Activated CD8-positive, alpha-beta T cell treated with anti-CD3 and anti-CD28 coated beads for 36 hours (primary cell): Measurements from ENCODE around the gene ALPP. TPM values are rescaled to one million over a fixed set of nuclear protein-coding genes. Genes with fewer than 3 reads are reported as not detected.
A peak's percentile ranks its signal among the peaks of the same experiment; 100 is the strongest.
"Not testable (repeated sequence)": the region's sequence is repeated elsewhere in the genome, so short reads cannot be mapped to it uniquely, and the experiment has no call there.

Source experiments
- ATAC-seq: fragments of 200-7000 bp; cut with Tn5 transposase; one replicate; pipeline ENCODE4 v1.10.0; 2021; ENCODE audit warnings: mild to moderate bottlenecking, moderate library complexity
- CTCF ChIA-PET: fragments of 350-600 bp; sonication (Branson Sonifier 250); formaldehyde crosslinking; loops from one replicate; lab custom pipeline; 2021; ENCODE audit warnings: antibody characterized with exemption; lab: Charles Lee
- POLR2A ChIA-PET: fragments of 350-600 bp; sonication (Branson Sonifier 250); formaldehyde crosslinking; loops from one replicate; lab custom pipeline; 2021; ENCODE audit warnings: antibody characterized with exemption; lab: Charles Lee
- DNase-seq: peaks from one replicate; pipeline ENCODE4 v3.0.0-alpha.2; 2020
- H3K27ac Mint-ChIP-seq: one replicate; pipeline ENCODE4 v1.8.0; 2021; ENCODE audit warnings: mild to moderate bottlenecking, mixed read lengths
- H3K27me3 Mint-ChIP-seq: one replicate; pipeline ENCODE4 v1.8.0; 2021; ENCODE audit warnings: mixed read lengths
- H3K36me3 Mint-ChIP-seq: one replicate; pipeline ENCODE4 v1.8.0; 2021; ENCODE audit warnings: low read depth, mixed read lengths
- H3K4me1 Mint-ChIP-seq: one replicate; pipeline ENCODE4 v1.8.0; 2021; ENCODE audit warnings: low read depth, mixed read lengths
- H3K4me3 Mint-ChIP-seq: one replicate; pipeline ENCODE4 v1.8.0; 2021; ENCODE audit warnings: mild to moderate bottlenecking, moderate library complexity, mixed read lengths
- H3K9me3 Mint-ChIP-seq: one replicate; pipeline ENCODE4 v1.8.0; 2021; ENCODE audit warnings: mixed read lengths
- intact Hi-C: fragments of 100-400 bp; cut with micrococcal nuclease; formaldehyde crosslinking; loops from one replicate; pipeline ENCODE4 v1.10.0; 2022
- total RNA-seq, 2 experiments: library from RNA; stranded (reverse); gene quantifications; one replicate each; pipeline ENCODE4 v1.2.3, GENCODE V29; 2021
- TF ChIP-seq, protein P1 (sequence below): fragments of 200-600 bp; IDR thresholded peaks from one replicate; pipeline ENCODE4 v1.8.0; 2022; ENCODE audit warnings: antibody characterized with exemption, mild to moderate bottlenecking

Gene ALPP
- total RNA-seq, 2 experiments from 2014 or later = not detected

DNA sequence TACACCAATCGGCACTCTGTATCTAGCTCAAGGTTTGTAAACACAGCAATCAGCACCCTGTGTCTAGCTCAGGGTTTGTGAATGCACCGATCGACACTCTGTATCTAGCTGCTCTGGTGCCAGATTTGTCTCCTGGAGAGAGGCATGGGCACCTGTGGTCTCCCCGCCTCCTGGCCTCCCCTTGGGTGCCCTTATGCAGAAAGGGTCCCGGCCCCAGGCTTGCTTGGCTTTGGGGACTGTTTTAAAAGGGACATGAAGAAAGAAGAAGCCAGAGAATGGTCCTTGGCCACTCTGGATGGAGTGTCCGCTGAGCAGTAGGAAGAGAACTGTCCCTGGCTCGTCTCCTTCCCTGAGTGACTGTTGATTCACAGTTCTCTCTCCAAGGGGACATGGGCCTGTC, 11.5 kb upstream of the ALPP start:
- DNase-seq = no peak
- H3K27ac Mint-ChIP-seq = no peak overlapping the region
- no peaks in the 10 kb centered on the region for H3K27me3 Mint-ChIP-seq
- no peak for ATAC-seq
- H3K36me3 Mint-ChIP-seq = no peaks in the 10 kb centered on the region
- ChIA-PET CTCF (interaction anchor here (0.8 to 3.2 kb wide), 4 partner anchors 13 to 467 kb away, joined by 3 to 8 read pairs (median 4); no protein-coding TSS in a partner anchor), POLR2A (no interaction called here)
- TF ChIP-seq, protein P1, sequence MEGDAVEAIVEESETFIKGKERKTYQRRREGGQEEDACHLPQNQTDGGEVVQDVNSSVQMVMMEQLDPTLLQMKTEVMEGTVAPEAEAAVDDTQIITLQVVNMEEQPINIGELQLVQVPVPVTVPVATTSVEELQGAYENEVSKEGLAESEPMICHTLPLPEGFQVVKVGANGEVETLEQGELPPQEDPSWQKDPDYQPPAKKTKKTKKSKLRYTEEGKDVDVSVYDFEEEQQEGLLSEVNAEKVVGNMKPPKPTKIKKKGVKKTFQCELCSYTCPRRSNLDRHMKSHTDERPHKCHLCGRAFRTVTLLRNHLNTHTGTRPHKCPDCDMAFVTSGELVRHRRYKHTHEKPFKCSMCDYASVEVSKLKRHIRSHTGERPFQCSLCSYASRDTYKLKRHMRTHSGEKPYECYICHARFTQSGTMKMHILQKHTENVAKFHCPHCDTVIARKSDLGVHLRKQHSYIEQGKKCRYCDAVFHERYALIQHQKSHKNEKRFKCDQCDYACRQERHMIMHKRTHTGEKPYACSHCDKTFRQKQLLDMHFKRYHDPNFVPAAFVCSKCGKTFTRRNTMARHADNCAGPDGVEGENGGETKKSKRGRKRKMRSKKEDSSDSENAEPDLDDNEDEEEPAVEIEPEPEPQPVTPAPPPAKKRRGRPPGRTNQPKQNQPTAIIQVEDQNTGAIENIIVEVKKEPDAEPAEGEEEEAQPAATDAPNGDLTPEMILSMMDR = no peak
- no peaks in the 10 kb centered on the region for H3K9me3 Mint-ChIP-seq
- H3K4me1 Mint-ChIP-seq = peaks cover 24% of the 10 kb centered on the region
- intact Hi-C loops = no loop called here
- H3K4me3 Mint-ChIP-seq = no peak overlapping the region

DNA sequence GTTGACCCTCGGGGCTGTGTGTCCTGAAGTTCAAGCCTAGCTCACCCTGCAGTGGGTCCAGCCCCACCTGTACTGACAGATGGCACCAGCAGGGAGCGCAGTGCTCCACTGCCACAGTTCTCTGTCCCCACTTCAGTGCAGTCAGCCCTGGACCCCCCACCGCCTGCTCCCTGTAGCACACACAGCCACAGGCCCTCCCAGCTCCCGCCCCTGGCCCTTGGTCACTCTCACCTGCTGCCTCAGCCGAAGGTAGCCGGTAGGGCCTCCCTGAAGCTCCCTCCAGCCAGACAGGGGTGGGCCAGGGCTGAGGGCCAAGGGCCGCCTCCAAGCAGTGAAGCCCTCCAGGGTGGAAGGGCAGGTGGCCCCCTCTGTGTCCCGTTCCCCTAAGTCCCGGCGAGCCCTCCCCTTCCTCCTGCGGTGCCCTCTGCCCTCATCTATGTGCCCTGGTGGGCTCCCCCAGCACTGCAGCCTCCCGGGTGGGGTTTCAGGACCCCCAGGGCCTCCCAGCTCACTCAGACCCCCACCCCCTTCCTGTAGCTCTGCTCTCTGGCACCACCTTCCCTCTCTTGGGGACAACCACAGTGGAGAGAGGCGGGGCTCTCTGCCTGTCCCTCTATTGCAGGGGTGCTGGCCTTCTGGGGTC, 10.8 kb upstream of the ALPP start:
- CTCF ChIA-PET = interaction anchor here (1.1 to 3.2 kb wide), 4 partner anchors 13 to 467 kb away, joined by 3 to 8 read pairs (median 3); no protein-coding TSS in a partner anchor
- no peaks in the 10 kb centered on the region for H3K27me3 Mint-ChIP-seq
- TF ChIP-seq, protein P1 = no peak
- H3K4me1 Mint-ChIP-seq = peaks cover 19% of the 10 kb centered on the region
- ATAC-seq = no peak
- H3K27ac Mint-ChIP-seq = no peak overlapping the region
- no peak overlapping the region for H3K4me3 Mint-ChIP-seq
- POLR2A ChIA-PET = no interaction called here
- no peak for DNase-seq
- H3K9me3 Mint-ChIP-seq = no peaks in the 10 kb centered on the region
- intact Hi-C loops = no loop called here
- no peaks in the 10 kb centered on the region for H3K36me3 Mint-ChIP-seq

DNA sequence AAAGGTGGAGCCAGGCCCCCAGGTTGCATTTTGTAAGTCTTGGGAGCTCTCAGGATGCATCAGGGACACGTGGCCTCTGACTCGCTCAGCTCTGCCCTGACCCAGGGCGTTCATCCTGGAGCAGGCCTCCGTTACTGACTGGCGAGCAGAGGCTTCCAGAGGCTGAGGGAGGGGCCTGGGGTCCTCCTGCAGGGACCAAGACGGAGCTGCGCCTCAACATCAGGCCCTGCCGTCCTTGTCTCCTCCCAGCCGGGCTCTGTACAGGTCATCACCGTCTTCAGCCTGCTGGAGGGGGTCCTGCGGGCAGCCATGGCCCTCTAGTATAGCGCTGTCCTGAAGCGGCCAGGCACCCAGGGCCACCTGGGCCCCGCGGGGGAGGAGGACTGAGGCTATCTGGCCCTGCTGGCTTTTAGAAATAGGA, 10.2 kb upstream of the ALPP start:
- H3K27ac Mint-ChIP-seq = no peak overlapping the region
- CTCF ChIA-PET = interaction anchor here (1.1 to 3.2 kb wide), 4 partner anchors 14 to 468 kb away, joined by 3 to 8 read pairs (median 3); no protein-coding TSS in a partner anchor
- POLR2A ChIA-PET = no interaction called here
- H3K4me1 Mint-ChIP-seq = peaks cover 15% of the 10 kb centered on the region
- no peaks in the 10 kb centered on the region for H3K9me3 Mint-ChIP-seq
- no peaks in the 10 kb centered on the region for H3K27me3 Mint-ChIP-seq
- ATAC-seq (no peak), DNase-seq (no peak)
- no peak overlapping the region for H3K4me3 Mint-ChIP-seq
- intact Hi-C loops = no loop called here
- TF ChIP-seq, protein P1 = no peak
- no peaks in the 10 kb centered on the region for H3K36me3 Mint-ChIP-seq

GRCh38 chr2:232369126-232369951, 9.2 kb upstream of the ALPP start:
- ChIA-PET POLR2A (no interaction called here), CTCF (no interaction called here)
- Mint-ChIP-seq H3K9me3 (no peaks in the 10 kb centered on the region), H3K4me3 (no peak overlapping the region), H3K27me3 (no peaks in the 10 kb centered on the region), H3K27ac (no peak overlapping the region), H3K36me3 (no peaks in the 10 kb centered on the region), H3K4me1 (peaks cover 6% of the 10 kb centered on the region)
- TF ChIP-seq, protein P1 = no peak
- intact Hi-C loops = no loop called here
- DNase-seq = no peak
- ATAC-seq = no peak

DNA sequence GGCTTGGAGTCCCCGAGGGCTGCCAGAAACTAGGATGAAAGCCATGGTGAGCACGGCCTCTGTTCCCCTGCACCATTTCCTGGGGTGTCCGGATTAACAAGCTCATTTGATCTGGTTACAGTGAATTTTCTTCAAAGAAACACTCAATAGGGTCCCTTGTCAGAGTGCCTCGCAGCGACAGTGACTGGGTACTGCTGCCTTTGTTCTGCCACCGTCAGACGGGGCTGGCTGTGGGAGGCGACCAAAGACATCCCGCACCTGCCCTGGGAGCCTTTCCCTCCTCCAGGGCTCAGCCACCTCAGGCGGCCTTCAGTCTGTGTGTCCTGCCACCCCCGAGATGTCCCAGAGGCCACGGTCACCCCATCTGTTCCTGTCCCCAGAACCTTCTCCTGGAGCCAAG, 8.5 kb upstream of the ALPP start:
- ATAC-seq = peak; percentile 60
- DNase-seq, H3K36me3 Mint-ChIP-seq, H3K4me1 Mint-ChIP-seq, intact Hi-C loops, H3K27me3 Mint-ChIP-seq, H3K27ac Mint-ChIP-seq, H3K4me3 Mint-ChIP-seq, CTCF ChIA-PET, H3K9me3 Mint-ChIP-seq, POLR2A ChIA-PET: not testable (repeated sequence)
